Neural progenitor cell (in vitro differentiated cells): ENCODE results near the gene TBL1X.

ENCODE experiments used
- CTCF ChIP-seq: fragments of 200-600 bp; sonication (generic); IDR thresholded peaks from 2 replicates; pipeline ENCODE4 v1.5.1; 2017; ENCODE audit warnings: antibody characterized with exemption, mild to moderate bottlenecking
- EZH2 ChIP-seq: fragments of 200-600 bp; sonication (generic); IDR thresholded peaks from 2 replicates; pipeline ENCODE4 v1.6.1; 2017; ENCODE audit warnings: antibody characterized with exemption, mild to moderate bottlenecking, moderate library complexity

DNA sequence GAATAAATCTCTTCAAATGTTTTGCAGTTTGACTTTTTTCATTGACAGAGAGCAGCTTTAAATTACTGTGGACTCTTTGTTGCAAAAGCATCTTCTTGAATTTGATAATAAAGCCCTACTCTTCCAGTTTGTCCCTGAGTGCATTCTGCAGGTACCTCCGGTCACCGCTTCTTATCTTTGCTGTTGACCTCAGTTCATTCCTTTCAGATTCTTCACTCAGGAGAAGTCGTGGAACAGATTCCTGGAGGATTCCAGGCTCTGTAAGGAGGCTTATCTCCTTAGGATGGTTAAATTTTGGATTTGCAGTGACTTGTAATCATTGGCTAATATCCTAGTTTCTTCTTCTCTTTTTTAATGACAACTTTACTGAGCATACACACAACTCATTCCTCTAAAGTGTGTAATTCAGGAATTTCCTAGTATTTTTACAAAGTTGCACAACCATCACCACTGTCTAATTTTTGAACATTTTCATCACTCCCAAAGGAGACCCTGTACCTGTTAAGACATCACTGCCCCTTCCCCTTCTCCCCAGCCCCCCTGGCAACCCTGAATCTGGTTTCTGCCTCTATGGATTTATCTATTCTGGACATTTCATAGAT, 22.0 kb downstream of the TBL1X start:
- no peak for TF ChIP-seq EZH2
- no peak for TF ChIP-seq CTCF
